IPS-NIHi7 (cell line): ENCODE data around the gene CD300LF.

ENCODE experiments used
- DNase-seq: peaks from one replicate; pipeline ENCODE4 v3.0.0; 2012; ENCODE audit warnings: mixed read lengths; ENCODE audit errors: extremely low spot score

CD300LF gene

GRCh38 chr17:74729866-74730265 lies 17.1 kb upstream of the CD300LF start:
- no peak for DNase-seq

DNA sequence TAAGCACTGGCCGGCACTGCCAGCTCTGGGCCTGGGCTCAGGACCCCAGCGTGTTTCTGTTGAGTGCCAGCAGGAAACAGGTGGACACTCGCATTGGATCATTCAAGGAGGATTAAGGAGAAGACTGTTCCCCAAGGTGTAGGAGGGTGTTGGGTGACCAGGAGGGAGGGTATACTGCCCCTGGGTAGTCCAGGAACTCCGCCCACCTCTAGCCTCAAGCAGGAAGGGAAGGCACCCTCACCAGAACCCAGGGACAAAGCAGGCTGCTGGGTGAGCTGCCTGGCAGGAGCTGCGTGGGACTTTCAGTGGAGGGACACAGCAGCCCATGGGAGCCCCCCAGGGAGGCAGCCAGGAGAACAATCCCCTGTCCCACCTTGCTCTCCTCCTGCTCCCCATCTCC lies 16.6 kb upstream of the CD300LF start:
- no peak for DNase-seq

- no peak for DNase-seq
Measured at GRCh38 chr17:74728702-74729075, 16.0 kb upstream of the CD300LF start.

DNA sequence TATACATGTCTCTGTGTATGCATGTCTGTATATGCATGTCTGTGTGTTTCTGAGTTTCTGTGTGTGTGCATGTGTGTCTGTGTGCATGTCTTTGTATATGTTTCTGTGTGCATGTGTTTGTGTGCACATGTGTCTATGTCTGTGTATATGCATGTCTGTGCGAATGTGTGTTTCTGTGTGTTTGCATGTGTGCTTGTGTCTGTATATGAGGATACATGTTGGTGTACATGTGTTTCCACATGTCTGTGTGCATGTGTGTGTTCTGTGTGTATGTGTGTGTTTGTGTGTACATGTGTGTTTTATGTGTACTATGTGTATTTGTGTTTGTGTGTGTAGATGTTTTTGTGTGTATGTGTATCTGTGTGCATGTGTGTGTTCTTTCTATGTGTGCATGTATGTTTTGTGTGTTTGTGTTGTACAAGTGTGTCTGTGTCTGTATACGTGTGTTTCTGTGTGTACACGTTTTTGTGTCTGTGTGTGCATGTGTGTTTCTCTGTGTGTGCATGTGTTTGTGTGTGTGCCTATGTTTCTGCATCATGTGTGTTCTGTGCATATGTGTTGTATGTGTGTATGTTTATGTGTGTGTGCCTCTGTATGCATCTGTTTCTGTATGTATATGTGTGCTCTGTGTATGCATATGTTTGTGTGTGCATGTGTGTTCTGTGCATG lies 15.4 kb upstream of the CD300LF start:
- no peak for DNase-seq

DNA sequence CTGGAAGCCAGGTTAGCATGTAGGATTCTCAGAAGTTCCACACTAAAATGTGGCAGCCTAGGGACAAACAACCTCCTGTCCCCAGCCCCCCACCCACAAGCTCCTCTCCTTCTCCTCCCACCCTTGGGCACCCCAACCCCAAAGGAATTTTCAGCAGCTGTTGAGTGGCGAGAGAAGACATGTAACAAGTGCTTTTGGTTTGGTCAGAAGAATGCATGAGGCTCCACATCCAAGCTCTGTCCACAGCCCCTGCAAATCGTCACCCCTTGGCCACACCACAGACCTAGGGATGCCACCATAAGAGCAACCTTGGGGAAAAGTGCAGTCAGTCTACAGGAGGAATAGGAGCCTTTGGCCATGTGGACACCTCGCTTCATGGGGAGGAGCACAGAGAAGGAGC lies 12.4 kb upstream of the CD300LF start:
- DNase-seq = no peak

- DNase-seq = no peak
Measured at GRCh38 chr17:74723891-74724290, 11.2 kb upstream of the CD300LF start.

DNA sequence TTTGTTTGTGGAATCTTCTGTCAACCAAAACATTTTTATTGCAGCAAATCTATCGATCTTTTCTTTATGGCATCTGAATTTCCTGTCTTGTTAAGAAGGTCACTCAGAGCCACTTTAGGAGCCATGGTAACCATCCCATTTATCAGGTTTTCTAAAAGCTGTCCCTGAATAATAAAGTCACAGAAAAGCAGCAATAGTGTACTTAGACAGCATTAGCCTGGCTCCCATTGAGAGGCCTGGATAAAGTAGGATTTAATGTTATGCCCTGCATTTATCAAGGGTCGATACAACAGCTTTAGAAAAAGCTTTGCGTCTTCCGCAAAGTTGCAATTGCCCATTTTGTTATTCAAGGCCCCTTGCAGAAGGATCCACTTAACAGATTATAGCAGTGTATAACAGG lies 10.1 kb upstream of the CD300LF start:
- DNase-seq = no peak

GRCh38 chr17:74720506-74720905 lies 7.8 kb upstream of the CD300LF start:
- DNase-seq = no peak

- no peak for DNase-seq
Measured at GRCh38 chr17:74715144-74715543, 2.4 kb upstream of the CD300LF start.

GRCh38 chr17:74713171-74713755 lies 540 bp upstream of the CD300LF start:
- DNase-seq = no peak

GRCh38 chr17:74712301-74712700 lies 422 bp downstream of the CD300LF start:
- no peak for DNase-seq

DNA sequence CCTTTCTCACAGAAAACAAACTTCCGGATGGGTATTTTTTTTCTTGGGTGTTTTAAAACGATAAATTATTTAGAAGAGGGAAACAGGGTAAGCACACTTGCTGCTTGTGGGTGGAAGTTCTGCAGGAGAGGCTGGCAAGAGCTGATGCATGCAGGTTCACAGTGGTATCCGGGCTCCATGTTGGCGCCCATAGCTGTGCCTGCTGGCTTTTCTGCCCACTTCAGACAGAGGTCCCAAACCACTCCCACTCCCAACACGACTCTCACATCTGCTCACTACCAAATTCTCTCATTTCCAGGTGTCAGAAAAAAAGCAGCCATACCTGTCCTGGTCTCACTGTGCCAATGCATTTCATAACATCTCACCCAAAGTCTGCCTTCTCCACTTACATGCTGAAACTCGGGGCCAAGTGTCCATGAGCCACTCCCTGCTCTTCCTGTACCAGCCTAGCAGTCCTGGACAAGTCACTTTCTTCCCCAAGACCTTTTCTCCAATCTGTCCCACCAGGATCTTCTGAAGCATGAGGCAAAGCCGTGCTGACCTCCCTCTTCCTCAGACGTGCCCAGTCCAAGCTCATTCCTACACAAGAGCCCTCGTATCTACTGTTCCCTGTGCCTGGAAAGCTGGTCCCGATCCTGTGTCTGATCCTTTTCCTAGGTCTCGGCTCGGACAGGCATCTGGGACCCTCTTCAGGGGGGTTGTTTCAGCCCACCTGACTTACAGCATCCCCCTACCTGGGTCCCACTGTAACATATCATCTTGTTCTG lies 1.5 kb downstream of the CD300LF start:
- DNase-seq = no peak

GRCh38 chr17:74704544-74704943 lies 8.2 kb downstream of the CD300LF start:
- DNase-seq = no peak

GRCh38 chr17:74703311-74703710 lies 9.4 kb downstream of the CD300LF start:
- no peak for DNase-seq

DNA sequence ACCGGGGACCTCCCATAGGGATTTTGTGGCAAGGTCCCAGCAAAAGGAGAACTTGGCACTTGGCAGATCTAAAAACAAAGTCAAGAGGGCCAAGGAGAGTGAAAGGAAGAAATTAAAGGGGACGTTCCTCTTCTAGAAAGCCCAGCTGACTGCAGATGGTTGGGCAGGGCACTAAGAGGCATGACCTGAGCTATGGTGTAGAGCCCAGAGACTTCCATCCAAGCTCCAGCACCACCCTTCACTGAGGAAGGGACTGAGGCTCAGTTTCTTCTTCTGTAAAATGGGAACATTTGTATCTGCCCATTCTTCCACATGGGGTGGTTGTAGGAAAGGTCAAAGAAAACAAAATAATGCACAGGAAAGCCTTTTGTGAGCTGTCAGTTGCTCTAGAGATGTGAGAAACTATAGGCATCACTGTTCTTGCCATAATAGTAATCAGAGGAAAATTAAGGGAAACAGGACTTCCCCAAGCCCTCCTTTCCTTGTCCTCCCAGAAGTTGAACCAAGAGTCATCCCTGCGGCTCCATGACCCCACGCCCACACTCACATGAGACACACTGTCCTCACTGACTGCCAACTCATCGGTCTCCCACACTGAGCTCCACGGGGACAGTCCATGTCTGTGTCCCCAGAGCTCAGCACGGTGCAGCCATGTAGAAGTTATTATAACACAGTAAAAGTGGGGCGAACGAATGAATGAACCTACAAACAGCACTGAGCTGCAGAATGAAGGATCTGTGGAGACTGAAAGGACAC lies 10.4 kb downstream of the CD300LF start:
- DNase-seq = no peak

DNA sequence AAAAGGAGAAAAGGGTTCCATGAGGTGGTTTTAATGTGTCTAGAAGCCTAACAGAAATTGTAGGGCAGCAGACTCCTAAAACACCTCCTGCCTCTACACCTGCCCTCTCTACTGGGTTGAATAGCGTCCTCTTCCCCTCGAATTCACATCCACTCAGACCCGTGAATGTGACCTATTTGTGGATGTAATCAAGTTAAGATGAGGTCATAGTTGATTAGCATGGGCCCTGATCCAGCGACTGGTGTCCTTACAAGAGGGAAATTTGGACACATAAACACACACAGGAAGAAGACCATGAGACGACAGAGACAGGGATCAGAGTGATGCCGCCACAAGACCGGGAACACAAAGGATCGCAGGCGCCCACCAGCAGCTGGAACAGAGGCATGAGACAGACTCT lies 13.5 kb downstream of the CD300LF start:
- no peak for DNase-seq

DNA sequence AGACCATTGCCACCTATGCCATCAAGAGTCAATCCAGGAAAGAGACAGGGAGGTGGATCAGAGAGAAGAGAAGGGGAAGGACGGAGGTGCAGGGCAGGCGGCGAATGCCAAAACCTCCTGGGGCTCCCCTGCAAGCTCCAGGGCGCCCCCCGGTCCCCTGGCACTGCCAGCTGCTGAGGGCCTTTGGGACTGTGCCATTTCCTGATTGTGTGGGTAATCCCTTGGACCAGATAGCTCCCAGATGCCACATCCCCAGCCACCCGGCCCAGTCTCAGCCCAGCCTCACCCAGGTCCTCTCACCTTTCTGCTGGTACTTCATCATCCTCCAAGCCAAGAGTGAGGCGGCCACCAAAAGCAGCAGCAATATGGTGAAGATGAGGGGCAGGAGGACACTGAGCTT lies 14.7 kb downstream of the CD300LF start:
- no peak for DNase-seq

DNA sequence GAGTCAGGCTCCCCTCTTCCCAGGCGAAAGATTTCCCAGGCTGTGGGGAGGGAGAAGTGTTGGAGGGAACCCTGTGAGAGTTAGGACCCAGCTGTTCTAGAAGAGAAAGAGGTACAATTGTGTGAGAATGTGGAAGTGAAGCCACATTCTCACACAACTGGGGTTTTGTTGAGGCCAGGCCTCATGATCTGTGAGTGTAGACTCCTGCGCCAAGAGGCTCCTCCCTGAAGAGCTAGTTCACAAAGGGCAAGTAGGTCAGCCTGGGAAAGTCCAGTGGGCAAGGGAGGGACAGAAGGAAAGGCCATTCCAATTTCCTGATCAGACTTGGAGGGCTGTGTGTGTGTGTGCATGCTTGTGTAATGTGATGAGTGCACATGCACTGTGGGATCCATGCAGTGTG lies 15.2 kb downstream of the CD300LF start:
- DNase-seq = no peak

- no peak for DNase-seq
Measured at GRCh38 chr17:74695629-74696028, 17.1 kb downstream of the CD300LF start.

- DNase-seq = no peak
Measured at GRCh38 chr17:74694081-74694480, 18.6 kb downstream of the CD300LF start.

- DNase-seq = no peak
Measured at GRCh38 chr17:74691151-74691550, 21.6 kb downstream of the CD300LF start.

GRCh38 chr17:74690409-74690825 lies 22.3 kb downstream of the CD300LF start:
- no peak for DNase-seq
